Endothelial cell of hepatic sinusoid (primary cell): ENCODE results near the gene SPRY1.

Source experiments
- in situ Hi-C: cut with HindIII; loops from 2 replicates; pipeline ENCODE4 v1.10.0; 2017; ENCODE audit warnings: low sequenced_read_pairs

Gene SPRY1, protein sequence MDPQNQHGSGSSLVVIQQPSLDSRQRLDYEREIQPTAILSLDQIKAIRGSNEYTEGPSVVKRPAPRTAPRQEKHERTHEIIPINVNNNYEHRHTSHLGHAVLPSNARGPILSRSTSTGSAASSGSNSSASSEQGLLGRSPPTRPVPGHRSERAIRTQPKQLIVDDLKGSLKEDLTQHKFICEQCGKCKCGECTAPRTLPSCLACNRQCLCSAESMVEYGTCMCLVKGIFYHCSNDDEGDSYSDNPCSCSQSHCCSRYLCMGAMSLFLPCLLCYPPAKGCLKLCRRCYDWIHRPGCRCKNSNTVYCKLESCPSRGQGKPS

GRCh38 chr4:123396307-123397143 is at the start of gene SPRY1:
TSS of gene SPRY1 (plus strand) at chr4:123396795. CDS start at chr4:123401592, 4,797 bp downstream.
- in situ Hi-C loops, result no loop called here

DNA sequence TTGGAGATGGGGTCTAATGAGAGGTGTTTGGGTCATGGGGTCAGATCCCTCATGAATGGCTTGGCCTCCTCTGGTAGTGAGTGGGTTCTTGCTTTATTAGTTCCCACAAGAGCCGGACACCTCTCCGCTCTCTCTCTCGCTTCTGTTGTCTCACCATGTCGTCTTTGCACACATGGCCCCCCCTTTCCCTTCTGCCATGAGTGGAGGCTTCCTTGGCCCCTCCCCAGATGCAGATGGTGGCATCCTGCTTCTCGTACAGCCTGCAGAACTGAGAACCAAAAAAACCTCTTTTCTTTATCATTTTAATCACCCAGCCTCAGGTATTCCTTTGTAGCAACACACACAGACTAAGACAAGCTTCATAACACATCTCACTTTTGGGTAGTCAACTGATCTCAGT is 49.6 kb upstream of the SPRY1 start:
- in situ Hi-C loops, result no loop called here

DNA sequence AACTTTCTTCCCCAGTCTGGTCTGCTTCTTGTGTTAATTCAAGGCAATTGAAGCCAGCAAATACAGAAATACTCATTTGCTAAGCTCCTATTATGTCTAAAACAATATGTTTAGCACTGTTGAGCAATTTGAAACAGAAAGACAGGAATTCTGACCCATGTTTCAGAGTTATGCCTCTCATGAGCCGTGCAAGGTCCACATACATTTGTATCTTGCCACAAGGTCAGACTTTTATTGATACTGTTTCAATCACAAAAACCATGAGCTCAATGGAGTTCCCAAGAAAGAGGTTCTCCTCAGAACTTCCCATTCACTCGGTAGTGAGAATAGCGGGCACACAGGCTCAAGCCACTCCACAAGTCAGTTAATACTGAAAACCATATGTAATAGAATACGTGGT is 47.6 kb upstream of the SPRY1 start:
- in situ Hi-C loops, result no loop called here

DNA sequence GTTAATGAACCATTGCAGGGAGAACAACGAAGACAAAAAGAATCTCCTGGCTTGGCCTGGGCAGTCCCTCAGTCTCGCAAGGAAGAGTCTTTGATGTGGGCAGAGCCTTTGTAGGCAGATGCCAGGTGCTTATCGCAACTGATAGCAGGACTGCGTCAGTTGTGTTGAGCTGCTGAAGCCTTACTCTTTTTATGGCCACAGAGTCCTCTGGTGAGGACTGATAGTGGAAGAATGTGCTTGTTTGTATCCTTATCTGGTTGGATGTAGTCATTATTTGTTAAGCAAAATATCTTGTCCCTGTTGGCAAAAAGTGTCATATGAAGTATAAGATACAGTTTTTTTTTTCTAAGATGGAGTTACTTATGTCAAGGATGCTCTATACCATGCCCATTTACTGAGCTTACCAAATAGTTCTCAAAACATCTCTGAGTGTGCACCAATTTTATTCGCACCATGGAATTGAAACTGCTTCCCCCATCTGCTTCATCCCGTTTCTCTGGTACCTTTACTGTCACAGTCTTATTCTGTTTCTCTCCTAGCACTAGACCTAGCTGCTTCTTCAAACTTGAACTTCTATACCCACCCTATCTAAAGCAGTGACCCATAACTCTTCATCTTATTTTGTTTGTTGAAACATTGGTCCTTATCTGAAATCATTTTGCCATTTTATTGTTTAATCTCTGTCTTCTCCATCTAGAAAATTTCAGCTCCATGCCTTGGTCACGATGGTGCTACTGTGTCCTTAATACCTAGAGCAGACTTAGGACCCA is 47.0 kb upstream of the SPRY1 start:
- in situ Hi-C loops, result no loop called here

GRCh38 chr4:123350191-123350544 is 46.4 kb upstream of the SPRY1 start:
- in situ Hi-C loops, result no loop called here

- in situ Hi-C loops, result no loop called here
Observed at GRCh38 chr4:123350726-123351125, 45.9 kb upstream of the SPRY1 start.

GRCh38 chr4:123351713-123352112 is 44.9 kb upstream of the SPRY1 start:
- in situ Hi-C loops, result no loop called here

- in situ Hi-C loops, result no loop called here
Observed at GRCh38 chr4:123352240-123352945, 44.2 kb upstream of the SPRY1 start.

DNA sequence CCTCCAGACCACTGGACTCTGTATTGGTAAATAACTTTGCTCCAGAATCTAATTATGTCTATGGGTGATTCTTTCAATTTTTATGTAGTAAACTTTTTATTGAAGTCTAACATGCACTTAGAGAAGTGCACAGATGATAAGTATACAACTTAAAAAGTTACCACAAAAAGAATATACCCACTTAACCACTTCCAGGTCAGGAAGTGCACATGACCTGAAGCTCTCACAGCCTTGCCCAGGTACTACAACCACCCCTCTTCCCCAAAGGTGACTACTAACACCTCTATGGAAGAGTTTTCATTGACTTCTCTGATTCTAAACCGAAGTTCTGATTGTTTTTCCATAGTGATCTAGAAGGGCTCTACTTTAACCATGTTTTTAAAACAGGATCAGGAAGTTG is 43.6 kb upstream of the SPRY1 start:
- in situ Hi-C loops, result no loop called here

GRCh38 chr4:123353656-123354055 is 42.9 kb upstream of the SPRY1 start:
- in situ Hi-C loops, result no loop called here

DNA sequence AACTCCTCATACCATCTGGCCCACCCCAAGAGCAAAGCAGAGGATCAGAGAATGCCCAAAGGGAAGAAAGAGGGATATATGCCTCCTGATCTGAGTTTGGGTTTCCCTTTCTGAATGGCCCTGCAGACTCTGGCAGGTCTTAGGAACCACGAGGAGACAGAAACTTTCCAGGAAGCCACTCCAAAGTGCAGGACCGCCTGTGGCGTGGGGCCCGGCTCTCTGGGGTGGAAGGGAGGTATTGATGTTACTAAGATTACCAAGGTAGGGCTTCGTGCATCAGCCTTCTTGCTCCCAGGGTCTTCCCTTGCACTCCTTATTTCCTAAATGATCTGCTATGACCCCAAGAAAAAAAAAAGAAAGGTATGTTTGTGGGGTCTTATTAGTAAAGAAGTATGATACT is 41.9 kb upstream of the SPRY1 start:
- in situ Hi-C loops, result no loop called here

DNA sequence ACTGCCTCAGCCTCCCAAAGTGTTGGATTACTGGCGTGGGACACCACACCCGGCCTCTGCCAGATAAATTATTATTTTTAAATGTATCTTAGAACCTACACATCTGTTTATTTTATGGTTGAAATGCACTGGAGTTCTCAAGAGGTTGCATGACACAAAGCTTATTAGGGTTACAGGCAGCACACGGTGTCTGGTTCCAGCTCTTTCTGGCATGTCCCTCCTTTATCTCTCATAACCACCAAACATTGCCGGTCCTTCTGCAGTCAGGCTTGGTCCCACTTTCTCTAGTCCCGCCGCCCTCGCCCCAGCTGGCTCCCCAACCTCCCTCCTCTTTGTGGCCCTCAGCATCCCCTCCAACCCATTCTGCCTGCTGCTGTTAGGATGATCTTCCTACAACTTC is 39.7 kb upstream of the SPRY1 start:
- in situ Hi-C loops, result no loop called here

GRCh38 chr4:123359449-123360315 is 36.9 kb upstream of the SPRY1 start:
- in situ Hi-C loops, result no loop called here

DNA sequence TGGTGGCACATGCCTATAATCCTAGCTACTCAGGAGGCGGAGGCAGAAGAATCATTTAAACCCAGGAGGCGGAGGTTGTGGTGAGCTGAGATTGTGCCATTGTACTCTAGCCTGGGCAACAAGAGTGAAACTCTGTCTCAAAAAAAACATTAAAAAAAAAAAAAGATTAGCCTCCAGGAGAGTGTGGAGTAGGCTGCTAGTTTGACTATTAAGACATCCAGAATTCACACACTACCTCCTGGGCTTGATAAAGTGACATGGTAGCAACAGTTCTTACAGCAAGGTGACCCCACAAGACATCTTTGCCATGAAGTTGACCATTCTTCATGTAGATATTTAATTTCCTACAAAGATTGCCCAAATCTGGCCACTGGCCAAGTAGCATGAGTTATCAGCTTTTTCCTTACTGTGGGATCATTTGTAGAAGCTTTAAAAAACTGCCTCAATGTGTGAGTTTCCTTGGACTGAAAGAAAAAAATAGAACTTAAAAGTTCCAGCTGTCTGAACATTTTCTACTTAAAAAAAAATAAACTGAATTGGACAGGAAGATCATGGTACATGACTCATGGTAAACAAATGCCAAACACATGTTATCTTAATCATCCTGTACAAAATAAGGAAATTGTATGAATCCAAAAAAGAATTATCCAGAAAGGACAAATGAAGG is 35.3 kb upstream of the SPRY1 start:
- in situ Hi-C loops, result no loop called here

DNA sequence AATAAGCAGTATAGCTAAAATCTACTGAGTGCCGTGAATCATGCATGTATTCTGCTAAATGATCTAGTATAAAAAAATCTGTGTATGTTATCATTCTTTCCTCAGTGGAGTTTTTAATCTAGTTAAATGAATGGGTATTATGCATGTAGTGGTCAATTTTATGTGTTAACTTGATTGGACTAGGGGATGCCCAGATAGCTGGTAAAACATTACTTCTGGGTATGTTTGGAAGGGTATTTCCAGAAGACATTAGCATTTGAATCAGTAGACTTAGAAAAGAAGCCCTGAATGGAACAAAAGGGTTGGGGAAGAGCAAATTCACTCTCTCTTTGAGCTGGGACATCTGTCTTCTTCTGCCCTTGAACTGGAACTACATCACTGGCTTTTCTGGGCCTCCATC is 34.5 kb upstream of the SPRY1 start:
- in situ Hi-C loops, result no loop called here

- in situ Hi-C loops, result no loop called here
Observed at GRCh38 chr4:123363729-123364128, 32.9 kb upstream of the SPRY1 start.

GRCh38 chr4:123364906-123365305 is 31.7 kb upstream of the SPRY1 start:
- in situ Hi-C loops, result no loop called here

DNA sequence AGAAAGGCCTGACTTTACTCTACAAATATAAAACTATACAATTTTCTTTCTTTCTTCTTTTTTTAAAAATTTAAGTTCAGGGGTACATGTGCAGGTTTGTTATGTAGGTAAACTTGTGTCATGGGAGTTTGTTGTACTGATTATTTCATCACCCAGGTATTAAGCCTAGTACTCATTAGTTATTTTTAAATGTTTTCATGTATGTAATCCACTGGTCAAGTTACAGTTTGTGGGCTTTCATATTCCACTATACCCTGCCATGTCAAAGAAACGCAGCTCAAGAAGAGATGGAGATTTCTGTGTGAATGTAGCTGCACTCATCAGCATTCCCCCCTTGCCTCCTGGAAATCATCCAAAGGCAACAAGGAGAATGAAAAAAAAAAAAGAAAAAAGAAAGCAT is 31.2 kb upstream of the SPRY1 start:
- in situ Hi-C loops, result no loop called here

DNA sequence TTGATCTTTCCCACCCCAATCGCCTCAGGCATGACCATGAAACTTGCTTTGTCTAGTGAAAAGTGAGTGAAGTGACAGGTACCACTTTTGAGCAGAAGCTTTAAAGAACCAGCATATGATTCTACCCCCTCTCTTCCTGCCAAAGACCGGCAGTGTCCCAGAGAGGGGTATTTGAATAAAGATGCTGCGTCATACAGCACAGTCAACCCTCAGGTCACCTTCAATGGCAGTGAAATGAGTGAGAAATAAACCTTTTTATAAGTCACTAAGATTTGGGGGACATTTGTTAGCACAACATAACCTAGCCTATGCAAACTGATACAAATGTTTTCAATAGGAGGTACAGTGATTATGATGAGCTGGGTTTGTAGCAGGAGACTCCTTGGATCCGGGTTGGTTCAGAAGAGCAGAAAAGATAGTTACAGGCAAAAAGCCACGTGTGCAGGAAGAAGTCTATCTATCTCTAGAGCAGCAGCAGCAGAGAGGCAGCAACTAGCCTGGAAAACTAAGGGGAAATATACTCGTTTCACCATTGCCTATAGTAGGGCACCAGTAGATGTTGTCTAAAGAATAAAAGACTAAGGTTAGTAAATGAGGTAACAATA is 30.3 kb upstream of the SPRY1 start:
- in situ Hi-C loops, result no loop called here
